HepG2 (cell line): ENCODE data around the gene TMC8. TPM values are rescaled to one million over a fixed set of nuclear protein-coding genes. Genes with fewer than 3 reads are reported as not detected.

Experiments used
- CTCF ChIP-seq: sonication (generic); formaldehyde crosslinking; IDR thresholded peaks from 2 replicates; pipeline ENCODE4 v1.5.0; 2020; ENCODE audit warnings: mild to moderate bottlenecking, missing genetic modification reagents, moderate library complexity
- SUZ12 ChIP-seq: fragments of 150-350 bp; IDR thresholded peaks from 2 replicates; pipeline ENCODE4 v1.6.1; 2014; ENCODE audit warnings: low read depth, low read length
- XRCC5 ChIP-seq: fragments of 200-400 bp; formaldehyde crosslinking; optimal IDR thresholded peaks from 2 replicates; pipeline ENCODE3; 2017; ENCODE audit warnings: mild to moderate bottlenecking, low read length
- ZFP1 ChIP-seq: IDR thresholded peaks from 2 replicates; pipeline ENCODE4 v1.6.1; 2016
- ZNF281 ChIP-seq: sonication (generic); formaldehyde crosslinking; IDR thresholded peaks from 2 replicates; pipeline ENCODE4 v1.4.0; 2020; ENCODE audit warnings: missing genetic modification reagents, borderline replicate concordance
- ZNF362 ChIP-seq: sonication (generic); formaldehyde crosslinking; IDR thresholded peaks from 2 replicates; pipeline ENCODE4 v1.4.0; 2020; ENCODE audit warnings: missing genetic modification reagents, mild to moderate bottlenecking, borderline replicate concordance
- ZNF574 ChIP-seq: sonication (generic); formaldehyde crosslinking; IDR thresholded peaks from 2 replicates; pipeline ENCODE4 v1.4.0; 2020; ENCODE audit warnings: missing genetic modification reagents
- ZNF614 ChIP-seq: IDR thresholded peaks from 2 replicates; pipeline ENCODE4 v1.6.1; 2018; ENCODE audit warnings: missing biosample characterization, missing genetic modification reagents, inconsistent platforms, borderline replicate concordance
- ZNF646 ChIP-seq: sonication (generic); formaldehyde crosslinking; IDR thresholded peaks from 2 replicates; pipeline ENCODE4 v1.9.0; 2021; ENCODE audit warnings: mild to moderate bottlenecking, missing genetic modification reagents
- ZNF800 ChIP-seq: sonication (generic); formaldehyde crosslinking; IDR thresholded peaks from 2 replicates; pipeline ENCODE4 v1.4.0; 2020; ENCODE audit warnings: missing genetic modification reagents
- ZSCAN22 ChIP-seq: sonication (generic); formaldehyde crosslinking; IDR thresholded peaks from 2 replicates; pipeline ENCODE4 v1.4.0; 2020; ENCODE audit warnings: mild to moderate bottlenecking, missing genetic modification reagents
- polyA plus RNA-seq, 8 experiments: library from polyadenylated mRNA; depleted of rRNA in 3 of 8; stranded (reverse) in 7 of 8; unstranded in 1 of 8; fragments of >200 nt; fragmentation: Illumina TruSeq in 4 of 8; extraction: Trizol in 4 of 8; gene quantifications; 2 replicates each; pipeline versions ENCODE4 v1.2.1 to v1.2.3, GENCODE V29; 2011 to 2016; ENCODE audit warnings: low read depth in 4 of 8, missing spikeins in 1 of 8, mixed read lengths in 1 of 8; ENCODE audit not compliant: insufficient read depth in 1 of 8
- total RNA-seq, 5 experiments: library from RNA; depleted of rRNA; stranded (reverse); fragments of >200 nt; fragmentation: Illumina TruSeq; extraction: Trizol; gene quantifications; 2 replicates each; pipeline ENCODE4 v1.2.3, GENCODE V29; 2016; ENCODE audit warnings: low read depth in 1 of 5

Gene TMC8
- total and polyA plus RNA-seq, 2 of the 13 experiments (the other 11 are each of a cell fraction or from before 2014, with no cell fraction given), result 0.53 to 7.8 TPM

- TF ChIP-seq ZNF800 (CRISPR knock-in tag), result no peak
- peak; percentile 85 for TF ChIP-seq CTCF (CRISPR knock-in tag)
- TF ChIP-seq ZNF614, result no peak
- TF ChIP-seq ZSCAN22 (CRISPR knock-in tag), result no peak
- TF ChIP-seq ZNF646 (CRISPR knock-in tag), result 0 out of 2 replicates have a peak, but pooled peaks have one; percentile 13
- TF ChIP-seq ZFP1 (CRISPR knock-in tag), result no peak
- peak; percentile 63 for TF ChIP-seq XRCC5
- TF ChIP-seq ZNF281 (CRISPR knock-in tag), result peak; percentile 16; the same call in 1 of the 2 replicates
- TF ChIP-seq SUZ12, result no peak
- 0 out of 2 replicates have a peak, but pooled peaks have one; percentile 24 for TF ChIP-seq ZNF574 (CRISPR knock-in tag)
- no peak for TF ChIP-seq ZNF362
These were observed 46.0 kb downstream of the TMC8 start (continued) for GRCh38 chr17:78176548-78177025.
